ENCODE data around the gene SIGLEC8.
"Not testable (repeated sequence)": the region's sequence is repeated elsewhere in the genome, so short reads cannot be mapped to it uniquely, and the experiment has no call there.

Gene SIGLEC8

DNA sequence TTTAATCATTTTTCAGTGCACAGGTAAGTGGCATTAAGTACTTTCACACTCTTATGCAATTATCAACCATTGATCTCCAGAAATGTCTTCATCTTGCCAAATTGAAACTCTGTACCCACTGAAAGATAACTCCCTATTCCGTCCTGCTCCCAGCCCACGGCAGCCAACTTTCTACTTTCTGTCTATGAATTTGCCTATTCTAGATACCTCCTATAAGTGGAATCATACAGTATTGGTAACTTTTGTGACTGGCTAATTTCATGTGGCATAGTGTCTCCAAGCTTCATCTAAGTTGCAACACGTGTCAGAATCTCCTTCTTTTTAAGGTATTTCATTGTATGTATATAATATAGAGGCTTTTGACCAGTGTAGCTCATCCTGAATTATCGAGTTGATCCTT is 14.4 kb upstream of the SIGLEC8 start:
- no peak for DNase-seq

- no peak for DNase-seq
Observed at GRCh38 chr19:51471527-51471926, 13.3 kb upstream of the SIGLEC8 start.

DNA sequence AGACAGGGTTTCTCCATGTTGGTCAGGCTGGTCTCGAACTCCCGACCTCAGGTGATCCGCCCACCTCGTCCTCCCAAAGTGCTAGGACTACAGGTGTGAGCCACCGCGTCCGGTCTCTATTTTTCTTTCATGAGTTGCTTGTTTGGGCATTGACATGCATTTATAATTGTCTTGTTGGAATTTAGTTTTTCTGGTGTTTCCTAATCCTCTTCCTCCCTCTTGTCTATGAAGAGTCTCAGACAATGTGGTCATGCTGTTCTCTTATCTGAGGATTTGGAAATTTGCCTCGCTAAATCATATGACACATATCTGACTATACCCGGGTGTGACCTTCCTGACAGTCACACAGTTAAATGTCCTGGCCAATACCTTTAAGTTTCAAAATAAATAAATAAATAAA is 12.7 kb upstream of the SIGLEC8 start:
- no peak for DNase-seq

DNA sequence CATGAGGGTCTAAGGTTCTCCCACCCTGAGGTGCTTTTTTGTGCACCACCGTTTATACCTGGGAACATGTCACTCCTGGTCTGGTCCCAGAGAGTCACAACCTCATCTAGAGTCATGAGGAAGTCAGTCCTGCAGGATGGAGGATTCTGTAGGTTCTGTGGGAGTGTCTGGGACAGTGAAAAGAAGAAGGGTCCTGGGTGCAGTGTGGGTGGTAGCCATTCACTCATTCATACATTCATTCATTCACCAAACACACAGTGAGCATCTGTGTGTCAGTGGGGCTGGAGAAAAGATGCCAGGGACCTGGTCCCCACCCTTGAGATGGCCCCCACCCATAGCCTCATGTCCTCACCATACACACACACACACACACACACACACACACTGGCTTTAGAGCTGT is 11.4 kb upstream of the SIGLEC8 start:
- no peak for DNase-seq

DNA sequence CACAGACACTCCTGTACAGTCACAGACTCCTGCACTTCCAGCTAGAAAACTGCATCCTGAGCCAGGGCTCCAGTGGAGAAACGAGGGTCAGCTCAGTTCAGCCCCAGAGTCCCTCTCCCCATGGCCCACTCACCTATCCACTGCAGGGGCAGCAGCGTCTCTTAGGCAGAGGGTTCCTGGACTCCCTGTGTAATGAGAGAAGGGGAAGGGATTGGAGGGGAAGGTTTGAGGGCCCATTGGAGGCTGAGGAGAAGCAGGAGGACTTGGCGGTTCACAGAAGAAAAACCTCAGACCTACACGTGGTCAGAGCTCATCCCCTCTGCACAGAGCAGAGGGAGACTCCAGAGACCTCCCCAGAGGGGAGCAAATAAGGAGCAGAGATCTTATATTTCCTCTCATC is 10.9 kb upstream of the SIGLEC8 start:
- no peak for DNase-seq

DNA sequence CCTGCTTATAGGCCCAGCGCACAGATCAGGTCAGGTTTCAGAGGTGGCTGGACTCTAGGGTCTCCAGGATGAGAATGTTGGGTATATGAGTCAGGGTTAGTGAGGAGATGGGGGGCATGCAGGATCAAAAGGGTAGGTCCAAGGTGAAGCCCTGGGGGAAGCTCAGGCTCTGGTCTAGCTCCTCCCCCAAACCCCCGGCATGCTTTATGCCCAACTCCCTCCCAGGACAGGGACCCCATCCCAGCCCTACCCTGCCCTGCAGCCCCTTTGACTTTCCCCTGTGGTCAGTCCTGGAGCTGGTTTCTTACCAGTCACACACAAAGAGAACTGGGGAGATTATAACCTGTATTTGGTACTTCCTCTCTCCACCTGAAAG is 10.3 kb upstream of the SIGLEC8 start:
- DNase-seq: no peak

DNA sequence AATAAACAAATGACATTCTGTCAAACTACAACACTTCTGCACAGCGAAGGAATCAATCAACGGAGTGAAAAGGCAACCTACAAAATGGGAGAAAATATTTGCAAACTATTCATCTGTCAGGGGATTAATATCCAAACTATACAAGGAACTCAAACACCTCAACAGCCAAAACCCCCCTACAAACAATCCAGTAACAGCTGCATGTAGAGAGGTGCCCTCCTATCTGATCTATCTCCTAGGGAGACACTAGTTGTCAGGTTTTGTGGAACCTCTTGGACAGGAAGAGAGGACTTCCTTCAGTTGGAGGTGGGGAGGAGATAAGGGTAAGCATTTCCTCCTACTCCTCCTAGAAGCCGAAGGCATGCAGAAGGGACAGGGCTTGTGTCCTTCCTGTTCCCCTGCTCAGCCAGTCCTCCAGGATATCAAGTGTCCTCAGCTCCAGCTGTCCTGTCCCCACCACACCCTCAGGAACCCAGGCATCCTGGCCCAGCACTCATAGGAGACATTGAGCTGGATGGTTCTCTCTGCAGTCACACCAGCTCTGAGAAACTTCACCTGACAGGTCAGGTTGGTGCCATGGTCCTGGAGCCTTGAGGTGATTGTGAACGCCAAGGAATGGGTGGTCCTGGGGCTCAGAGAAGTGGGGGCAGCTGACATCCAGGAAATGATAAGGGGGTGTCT is 9.8 kb upstream of the SIGLEC8 start:
- no peak for DNase-seq

DNA sequence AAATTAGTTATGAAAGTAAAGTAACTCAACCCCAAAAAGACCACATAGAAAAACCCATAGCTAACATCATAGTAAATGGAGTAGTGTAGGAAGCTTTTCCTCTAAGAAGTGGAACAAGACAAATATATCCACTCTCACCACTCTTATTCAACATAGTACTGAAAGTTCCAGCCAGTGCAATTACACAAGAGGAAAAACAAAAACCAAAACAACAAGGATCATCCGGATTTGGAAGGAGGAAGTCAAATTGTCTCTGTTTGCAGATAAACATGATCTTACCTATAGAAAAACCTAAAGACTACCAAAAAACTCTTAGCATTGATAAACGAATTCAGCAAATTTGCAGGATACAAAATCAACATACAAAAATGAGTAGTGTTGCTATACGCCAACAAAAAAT is 8.5 kb upstream of the SIGLEC8 start:
- no peak for DNase-seq

GRCh38 chr19:51463976-51464581 is 5.8 kb upstream of the SIGLEC8 start:
- not testable (repeated sequence) for DNase-seq

DNA sequence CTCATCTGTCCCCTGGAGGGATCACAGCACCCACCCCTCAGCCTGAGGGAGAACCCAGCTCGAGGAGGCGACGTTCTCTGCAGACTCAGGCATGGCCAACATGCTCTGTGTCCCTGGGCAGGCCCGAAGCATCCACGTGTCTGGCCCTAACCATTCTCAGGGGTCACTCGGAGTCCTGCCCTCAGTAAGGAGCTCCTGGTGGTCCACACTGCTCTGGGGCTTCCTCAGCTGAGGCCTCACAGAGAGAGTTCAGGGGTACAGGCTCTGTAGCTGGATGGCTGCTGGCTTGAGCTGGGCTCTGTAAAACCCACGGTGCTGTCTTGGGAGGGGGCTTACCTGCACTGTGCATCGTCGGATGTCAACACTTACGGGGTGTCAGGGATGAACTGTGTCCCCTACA is 4.4 kb upstream of the SIGLEC8 start:
- DNase-seq: no peak

GRCh38 chr19:51462276-51462675 is 4.0 kb upstream of the SIGLEC8 start:
- DNase-seq: no peak

DNA sequence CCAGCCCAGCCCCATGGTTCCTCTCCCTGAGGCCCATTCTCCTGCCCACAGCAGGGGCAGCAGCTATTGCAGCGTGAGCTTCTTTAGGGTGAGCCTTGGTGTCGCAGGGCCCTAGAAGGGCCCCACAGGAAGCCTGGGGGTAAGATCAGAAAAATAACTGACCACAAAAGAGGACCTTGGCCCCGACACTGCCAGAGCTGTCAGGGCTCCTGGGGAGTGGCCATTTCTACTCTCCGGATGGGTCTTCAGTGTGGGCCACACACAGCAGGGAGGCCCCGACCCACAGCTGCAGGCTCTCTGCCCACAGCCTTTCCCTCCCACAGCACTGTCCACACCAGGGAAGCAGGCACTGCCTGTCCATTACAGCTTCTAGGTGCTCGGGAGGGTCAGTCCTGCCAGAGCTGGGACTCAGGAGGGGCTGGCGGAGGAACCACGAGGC is 3.5 kb upstream of the SIGLEC8 start:
- no peak for DNase-seq

DNA sequence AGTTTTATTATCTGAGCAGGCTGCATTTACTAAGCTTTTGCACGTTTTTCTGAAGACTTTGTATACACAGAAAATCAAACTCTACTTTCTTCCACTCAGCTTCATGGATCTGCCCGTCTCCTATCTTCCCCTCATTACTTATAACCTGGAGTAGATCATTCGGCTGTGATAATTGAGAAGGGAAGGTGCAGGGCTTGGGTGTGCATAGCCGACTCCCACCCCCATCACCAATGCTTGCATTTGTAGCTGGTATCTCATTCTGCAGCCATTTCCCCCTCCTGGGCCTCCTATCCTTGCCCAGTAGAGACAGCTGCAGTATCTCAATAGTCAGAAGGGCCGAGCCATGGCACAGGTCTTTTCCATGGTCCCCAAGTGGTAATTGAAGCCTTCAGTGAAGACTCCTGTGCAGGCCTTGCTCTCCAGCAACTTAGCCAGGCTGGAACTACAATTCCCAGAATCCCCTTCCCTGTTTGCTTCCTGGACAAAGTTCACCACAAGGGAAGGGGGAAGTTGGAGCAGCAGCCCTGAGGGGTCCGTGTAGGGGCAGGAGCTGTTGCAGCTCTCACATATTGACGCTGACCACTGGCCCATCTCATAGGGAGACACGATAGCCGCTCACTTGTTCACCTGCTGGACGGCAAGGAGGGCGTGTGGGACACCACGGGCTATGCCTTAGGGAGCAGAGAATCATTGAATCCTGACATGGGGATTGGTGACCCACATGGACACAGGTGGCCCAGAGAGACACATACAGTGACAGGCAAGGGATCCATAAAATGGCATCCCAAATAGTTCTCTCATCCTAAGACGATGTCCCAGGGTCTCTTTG is 2.1 kb upstream of the SIGLEC8 start:
- DNase-seq: no peak

- DNase-seq: no peak
Observed at GRCh38 chr19:51458899-51459505, 748 bp upstream of the SIGLEC8 start.

DNA sequence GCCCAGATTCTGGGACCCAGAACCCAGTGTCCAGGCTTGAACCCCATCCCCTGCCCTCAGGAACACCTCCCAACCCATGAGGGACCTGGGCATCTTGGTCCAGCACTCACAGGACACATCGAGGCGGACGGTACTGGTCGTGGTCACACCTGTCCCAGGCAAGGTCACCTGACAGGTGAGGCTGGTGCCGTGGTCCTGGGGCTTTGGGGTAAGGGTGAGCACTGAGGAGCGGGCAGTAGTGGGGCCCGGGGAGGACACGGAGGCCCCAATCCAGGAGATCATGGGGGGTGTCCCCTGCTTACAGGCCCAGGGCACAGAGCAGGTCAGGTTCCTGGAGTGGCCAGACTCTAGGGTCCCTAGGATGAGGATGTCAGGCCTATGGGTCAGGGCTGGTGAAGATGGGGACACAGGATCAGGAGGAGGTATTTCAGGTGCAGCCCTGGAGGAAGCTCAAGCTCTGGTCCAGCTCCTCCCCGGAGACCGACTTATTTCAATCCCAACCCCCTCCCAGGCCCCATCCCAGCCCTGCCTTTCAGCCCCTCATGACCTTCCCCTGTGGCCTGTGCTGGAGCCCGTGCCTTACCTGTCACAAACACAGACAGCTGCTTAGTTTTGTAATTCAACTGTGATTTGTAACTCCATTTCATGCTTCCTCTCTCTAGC is 772 bp downstream of the SIGLEC8 start:
- no peak for DNase-seq

- no peak for DNase-seq
Observed at GRCh38 chr19:51456541-51457290, 1.5 kb downstream of the SIGLEC8 start.

DNA sequence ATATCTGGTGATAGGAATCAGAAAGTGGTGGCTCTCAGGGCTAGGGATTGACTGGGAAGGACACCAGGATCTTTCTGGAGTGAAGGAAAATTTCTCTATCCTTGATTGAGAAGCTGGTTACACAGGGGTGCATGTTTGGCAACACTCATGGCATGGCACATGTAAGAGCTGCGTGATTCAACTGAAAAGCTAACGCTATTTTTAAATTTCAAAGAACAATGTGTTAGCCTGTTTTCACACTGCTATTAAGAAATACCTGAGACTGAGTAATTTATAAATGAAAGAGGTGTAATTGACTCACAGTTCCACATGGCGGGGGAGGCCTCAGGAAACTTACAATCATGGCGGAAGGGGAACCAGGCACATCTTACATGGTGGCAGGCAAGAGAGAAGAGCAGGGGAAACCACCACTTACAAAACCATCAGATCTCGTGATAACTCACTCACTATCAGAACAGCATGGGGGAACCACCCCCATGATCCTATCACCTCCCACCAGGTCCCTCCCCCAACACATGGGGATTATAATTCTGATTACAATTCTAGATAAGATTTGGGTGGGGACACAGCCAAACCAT is 7.4 kb downstream of the SIGLEC8 start:
- DNase-seq: no peak

DNA sequence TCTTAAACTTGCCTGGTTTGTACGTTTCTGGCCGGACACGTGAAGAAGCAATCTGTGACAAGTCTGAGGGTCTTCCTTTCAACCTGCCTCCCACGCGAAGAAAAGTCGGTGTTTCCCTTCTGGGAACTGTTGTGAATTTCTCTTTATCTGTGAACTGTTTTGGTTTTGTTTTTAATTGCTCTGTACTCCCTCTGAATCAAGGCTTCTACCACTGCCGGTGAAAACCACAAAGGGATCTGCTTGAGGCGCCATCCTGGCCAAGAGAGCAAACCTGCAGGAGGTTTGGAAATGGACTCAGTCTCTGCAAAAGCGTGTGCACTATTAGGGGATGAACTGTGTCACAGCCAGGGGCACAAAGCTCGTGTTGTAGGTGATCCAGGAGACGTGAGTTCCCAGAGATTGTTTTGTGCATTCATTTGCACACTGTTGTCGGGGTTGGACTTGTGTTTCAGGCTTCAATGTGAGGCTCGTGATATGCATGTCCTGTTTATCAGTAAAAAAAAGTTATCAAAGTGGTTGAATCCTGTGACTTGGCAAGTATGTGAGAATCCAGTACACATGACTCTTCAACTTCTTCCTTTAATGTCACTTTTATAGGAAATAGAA is 9.7 kb downstream of the SIGLEC8 start:
- DNase-seq: no peak

DNA sequence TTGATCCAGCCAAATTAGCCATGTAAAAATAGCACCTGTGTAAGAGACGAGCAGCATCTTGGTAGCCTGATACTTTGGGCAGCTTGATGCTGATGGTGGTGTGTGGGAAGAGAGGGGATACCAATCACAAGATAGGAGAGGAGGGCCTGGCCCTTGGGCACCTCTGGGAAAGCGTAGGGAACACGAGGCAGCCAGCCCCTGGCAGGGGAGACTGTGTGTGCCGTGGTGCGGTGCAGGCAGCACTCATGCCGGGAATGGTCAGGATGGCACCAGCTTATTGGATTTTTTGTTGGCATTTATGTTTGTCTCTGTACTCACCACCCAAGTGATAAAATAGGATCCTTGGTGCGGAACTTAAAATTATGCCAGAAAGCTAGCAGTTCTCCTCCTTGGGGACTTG is 10.2 kb downstream of the SIGLEC8 start:
- no peak for DNase-seq

- DNase-seq: not testable (repeated sequence)
Observed at GRCh38 chr19:51447510-51447909, 10.7 kb downstream of the SIGLEC8 start.

Measured in T1000 (cell line).